HG02870 (cell line): Measurements from ENCODE around the gene DNTTIP2.
"Not testable (repeated sequence)": the region's sequence is repeated elsewhere in the genome, so short reads cannot be mapped to it uniquely, and the experiment has no call there.

Source experiments
- ATAC-seq: cut with Tn5 transposase; IDR thresholded peaks from one replicate; pipeline ENCODE4 v1.9.1; 2021; ENCODE audit warnings: mild to moderate bottlenecking, moderate library complexity; ENCODE audit not compliant: unreplicated experiment

DNTTIP2 gene

DNA sequence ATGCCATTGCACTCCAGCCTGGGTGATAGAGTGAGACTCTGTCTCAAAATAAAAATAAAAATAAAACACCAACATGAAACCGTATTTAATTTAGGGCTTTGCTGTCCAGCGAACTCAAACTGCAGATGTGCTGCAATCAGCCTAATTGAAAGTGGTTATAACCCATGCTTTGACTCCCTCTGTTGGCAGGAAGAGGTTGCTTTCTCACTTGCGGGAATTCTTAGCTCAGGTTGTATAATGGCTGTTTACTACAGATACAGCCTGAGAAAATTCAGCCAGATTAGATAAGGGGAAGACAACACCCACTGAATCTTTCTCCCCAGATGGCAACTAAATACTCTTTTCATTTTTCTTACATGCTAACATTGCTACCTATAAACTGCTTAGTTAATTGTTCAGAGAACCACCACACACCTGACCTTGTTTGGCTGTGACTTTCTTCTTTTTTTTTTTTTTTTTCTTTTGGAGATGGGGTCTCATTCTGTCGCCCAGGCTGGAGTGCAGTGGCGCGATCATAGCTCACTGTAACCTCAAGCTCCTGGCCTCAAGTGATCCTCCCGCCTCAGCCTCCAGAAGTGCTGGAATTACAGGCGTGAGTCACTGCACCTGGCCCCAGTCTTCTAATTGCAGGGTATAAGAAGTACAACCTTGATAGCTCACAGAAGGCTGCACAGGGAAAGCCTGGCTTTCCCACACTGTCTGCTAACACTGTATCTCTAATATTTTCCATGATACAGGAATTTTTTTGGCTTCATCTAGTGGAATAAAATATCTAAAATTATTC is 34.6 kb downstream of the DNTTIP2 start:
- ATAC-seq: no peak

DNA sequence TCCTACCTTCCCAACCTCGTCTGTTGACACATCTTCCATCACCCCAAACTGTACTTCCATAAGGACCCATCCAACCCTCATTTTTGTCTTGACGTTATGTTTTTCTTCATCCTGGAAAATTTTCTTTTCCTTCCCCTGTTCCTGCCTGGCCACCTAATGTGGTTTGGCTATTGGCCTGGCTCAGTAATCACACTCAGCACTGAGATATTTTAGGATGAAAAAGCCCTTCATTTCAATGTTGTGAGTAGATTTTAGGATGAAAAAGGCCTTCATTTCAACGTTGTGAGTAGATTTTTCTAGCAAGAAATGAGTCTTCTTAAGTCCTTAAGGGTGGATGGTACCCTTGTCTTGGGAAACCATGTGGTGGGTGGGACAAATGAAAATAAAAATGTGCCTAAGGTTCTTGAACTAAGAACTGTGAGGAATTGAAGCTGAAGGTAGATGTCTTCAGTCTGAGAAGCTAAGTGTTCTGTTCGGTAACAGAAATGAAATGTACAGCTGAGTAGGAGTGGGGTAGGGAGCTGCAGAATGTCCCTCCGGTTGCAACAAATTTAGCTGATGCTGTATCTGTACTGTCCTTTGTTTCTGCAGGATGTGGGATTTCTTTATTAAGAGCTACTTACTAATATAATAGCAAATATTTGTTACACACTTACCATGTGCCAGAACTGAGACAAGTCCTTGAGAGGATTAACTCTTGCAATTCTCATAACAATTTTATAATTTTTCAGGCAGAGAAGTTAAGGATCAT is 36.1 kb downstream of the DNTTIP2 start:
- no peak for ATAC-seq

DNA sequence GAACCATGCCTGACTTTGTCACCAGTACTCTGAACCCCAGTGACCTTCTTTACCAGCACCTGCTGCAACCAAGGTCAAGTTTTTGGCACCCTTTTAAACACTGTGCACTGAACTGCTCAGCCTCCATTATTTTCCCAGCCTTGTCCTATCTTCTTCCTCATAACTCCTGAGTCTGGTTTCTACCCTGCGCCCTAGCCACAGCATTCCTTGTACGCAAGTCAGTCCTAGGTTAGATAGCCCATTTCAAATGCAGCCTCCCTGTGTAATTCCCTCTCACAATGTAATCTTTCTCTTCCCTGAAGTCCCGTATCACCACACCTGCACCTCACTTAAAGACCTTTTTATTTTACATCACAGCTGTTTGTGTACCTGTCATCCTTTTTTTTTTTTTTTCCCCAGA is 37.2 kb downstream of the DNTTIP2 start:
- no peak for ATAC-seq

DNA sequence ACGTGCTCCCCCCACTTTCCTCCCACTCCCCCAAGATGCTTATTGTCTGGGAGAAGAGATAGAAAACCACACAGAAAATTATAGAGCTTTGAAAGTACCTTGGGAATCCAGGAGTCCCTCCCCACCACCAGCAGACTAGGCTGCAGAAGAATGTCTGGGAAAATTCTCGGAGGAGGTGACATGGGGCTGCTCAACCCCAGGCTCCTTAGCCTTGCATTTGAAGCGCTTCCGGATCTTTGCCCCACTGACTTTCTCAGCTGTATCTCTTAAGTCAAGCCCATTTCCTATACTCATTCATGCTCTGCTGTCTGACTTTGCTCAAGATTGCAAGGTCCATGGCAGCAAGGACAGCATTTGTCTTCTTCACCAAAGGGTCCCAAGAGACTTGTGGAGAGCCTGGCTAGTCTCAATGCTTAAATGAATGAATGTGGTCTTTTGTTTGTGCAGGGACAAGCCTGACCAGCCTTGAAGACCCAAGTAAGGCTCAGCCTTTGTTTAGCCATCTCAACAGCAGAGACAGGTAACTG is 38.0 kb downstream of the DNTTIP2 start:
- no peak for ATAC-seq

DNA sequence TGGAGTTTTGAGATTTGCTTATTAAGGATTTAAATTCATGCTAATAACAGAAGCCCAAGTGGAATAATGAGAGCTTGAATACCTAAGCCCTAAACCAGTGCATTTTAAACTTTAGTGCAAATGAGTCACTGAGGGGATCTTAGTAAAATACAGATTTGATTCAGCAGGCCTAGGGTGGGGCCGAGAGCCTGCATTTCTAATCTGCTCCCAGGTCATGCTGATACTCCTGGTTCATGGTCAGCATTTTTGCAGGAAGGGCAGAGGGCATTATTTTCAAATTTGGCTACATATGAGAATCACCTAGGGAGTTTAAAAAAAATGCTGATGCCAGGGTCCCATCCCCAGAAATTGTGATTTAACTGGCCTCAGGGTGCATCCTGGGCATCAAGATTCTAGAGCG is 39.3 kb downstream of the DNTTIP2 start:
- no peak for ATAC-seq

- ATAC-seq: no peak
Measured at GRCh38 chr1:93839307-93839706, 39.7 kb downstream of the DNTTIP2 start.

GRCh38 chr1:93837961-93838360 is 41.0 kb downstream of the DNTTIP2 start:
- no peak for ATAC-seq

GRCh38 chr1:93833293-93833692 is 45.7 kb downstream of the DNTTIP2 start:
- ATAC-seq: not testable (repeated sequence)

DNA sequence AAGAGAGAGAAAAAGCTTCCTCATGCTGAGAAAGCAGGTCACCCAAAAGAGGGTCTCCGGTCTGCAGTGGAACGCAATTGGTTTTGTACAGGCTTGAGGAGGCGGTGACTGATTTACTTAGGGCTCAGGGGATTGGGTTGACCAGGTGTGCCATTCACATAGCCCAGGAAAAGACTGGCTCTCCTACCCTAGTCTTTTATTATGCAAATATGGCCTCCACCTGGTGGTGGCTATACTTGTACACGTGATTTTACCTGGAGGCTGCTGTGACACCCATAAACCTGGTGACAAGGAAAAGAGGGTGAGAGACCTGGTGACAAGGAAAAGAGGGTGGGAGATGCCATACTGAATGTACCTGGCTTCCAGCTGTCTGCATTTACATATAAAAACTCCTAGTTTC is 49.9 kb downstream of the DNTTIP2 start:
- ATAC-seq: no peak

- no peak for ATAC-seq
Measured at GRCh38 chr1:93828367-93828755, 50.6 kb downstream of the DNTTIP2 start.

- no peak for ATAC-seq
Measured at GRCh38 chr1:93827633-93828366, 51.2 kb downstream of the DNTTIP2 start.

DNA sequence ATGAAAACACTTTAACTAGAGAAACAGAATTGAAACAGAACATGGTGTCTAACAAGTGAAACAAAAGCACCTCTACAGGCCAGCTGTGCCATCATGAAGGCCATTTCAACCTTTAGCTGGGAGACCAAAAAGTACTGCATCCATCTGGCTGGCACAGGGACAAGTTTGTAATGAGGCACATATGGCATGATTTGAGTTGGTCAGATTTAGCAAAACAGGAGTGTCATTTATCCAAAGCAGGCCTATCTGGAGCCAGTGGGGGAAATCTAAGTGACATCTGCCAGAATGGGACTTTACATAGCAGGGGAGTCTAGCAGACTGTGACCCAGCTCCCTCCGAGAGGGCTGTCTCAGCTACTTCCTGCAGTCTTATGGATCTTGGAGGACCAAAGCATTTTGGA is 51.9 kb downstream of the DNTTIP2 start:
- ATAC-seq: no peak

GRCh38 chr1:93824834-93825233 is 54.2 kb downstream of the DNTTIP2 start:
- ATAC-seq: no peak

- ATAC-seq: no peak
Measured at GRCh38 chr1:93822730-93823425, 56.1 kb downstream of the DNTTIP2 start.

DNA sequence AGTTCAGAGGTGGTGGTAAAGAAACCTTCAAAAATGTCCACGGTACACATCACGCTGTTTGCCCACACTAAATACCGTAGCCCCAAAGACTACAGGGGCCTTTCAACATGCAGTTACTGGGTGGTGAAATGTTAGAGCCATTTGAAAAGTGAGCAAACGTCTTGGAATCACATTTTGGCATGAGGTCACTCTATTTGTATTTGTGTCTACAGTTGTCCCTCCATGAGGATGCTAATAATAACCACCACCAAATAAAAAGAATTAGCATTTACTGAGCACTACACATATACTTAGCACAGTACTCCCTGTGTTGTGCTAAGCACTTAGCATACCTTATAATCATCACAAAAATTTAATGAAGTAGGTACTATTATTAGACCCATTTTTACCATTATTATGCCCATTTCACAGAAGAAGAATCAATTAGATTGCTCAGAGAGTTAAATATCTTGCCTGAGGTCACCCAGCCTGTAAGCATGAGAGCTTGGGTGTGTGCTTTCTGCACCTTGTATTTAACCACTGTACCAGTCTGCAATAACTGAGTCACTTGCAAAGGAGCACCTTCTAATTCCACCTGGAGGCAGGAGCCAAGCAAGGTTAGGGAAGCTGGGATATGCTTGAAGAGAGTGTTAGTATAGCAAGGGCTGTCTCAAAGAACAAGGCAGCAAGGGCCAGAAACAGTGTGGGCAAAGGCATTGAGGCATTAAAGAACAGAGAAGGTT is 57.4 kb downstream of the DNTTIP2 start:
- ATAC-seq: no peak

- no peak for ATAC-seq
Measured at GRCh38 chr1:93820554-93821422, 58.2 kb downstream of the DNTTIP2 start.

DNA sequence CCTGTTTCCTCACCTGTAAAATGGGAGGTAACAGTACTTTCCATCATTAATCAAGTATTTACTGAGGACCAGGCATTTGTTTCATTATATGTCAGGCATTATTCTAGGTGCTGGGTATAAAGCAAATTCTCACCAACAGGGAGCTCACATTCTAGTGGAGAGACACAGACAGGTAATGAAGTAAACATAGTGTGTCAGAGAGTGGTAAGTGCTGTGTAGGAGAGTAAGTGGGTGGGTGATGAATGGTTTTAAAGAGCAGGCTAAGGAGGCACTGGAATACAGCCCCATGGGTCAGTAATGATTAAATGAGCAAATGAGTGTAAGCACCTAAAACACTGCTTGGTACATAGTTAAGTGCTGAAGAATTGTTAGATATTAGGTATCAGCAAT is 60.4 kb downstream of the DNTTIP2 start:
- no peak for ATAC-seq

- no peak for ATAC-seq
Measured at GRCh38 chr1:93817819-93818569, 61.0 kb downstream of the DNTTIP2 start.
